Measurements from ENCODE around the gene SLC49A3.
"Not testable (repeated sequence)": the region's sequence is repeated elsewhere in the genome, so short reads cannot be mapped to it uniquely, and the experiment has no call there.

- TF ChIP-seq CTCF, POLR2AphosphoS5, POLR2A, EP300 (IDR thresholded peaks at IDR 0.05): not testable (repeated sequence)
These were observed 53.7 kb downstream of the SLC49A3 start for GRCh38 chr4:635066-635835.
